Measurements from ENCODE around the gene FOXP4. TPM values are rescaled to one million over a fixed set of nuclear protein-coding genes. Genes with fewer than 3 reads are reported as not detected.

Gene FOXP4
- total and polyA plus RNA-seq, 2 of the 13 experiments (the other 11 are each of a cell fraction or from before 2014, with no cell fraction given): 11.0 to 12.4 TPM

GRCh38 chr6:41519745-41520699 lies 26.2 kb upstream of the FOXP4 start (continued):
- TF ChIP-seq GPBP1L1 (CRISPR knock-in tag; IDR thresholded peaks at IDR 0.05) (no peak), ZNF251 (CRISPR knock-in tag; IDR thresholded peaks at IDR 0.05) (0 out of 2 replicates have a peak, but pooled peaks have one; percentile 62), TSC22D2 (CRISPR knock-in tag; IDR thresholded peaks at IDR 0.05; ENCODE audit: borderline replicate concordance) (0 out of 2 replicates have a peak, but pooled peaks have one; percentile 0), HINFP (CRISPR knock-in tag; IDR thresholded peaks at IDR 0.05; ENCODE audit: low read depth) (peak; percentile 60; the same call in 1 of the 2 replicates), PRDM10 (CRISPR knock-in tag; IDR thresholded peaks at IDR 0.05; ENCODE audit: low read depth) (peak; percentile 82), FOXO4 (CRISPR knock-in tag; conservative IDR thresholded peaks at IDR 0.05) (peak; percentile 92; the same call in 1 of the 2 replicates), GABPA (IDR thresholded peaks at IDR 0.05; ENCODE audit: low read depth, low read length) (no peak), GABPA (CRISPR knock-in tag; IDR thresholded peaks at IDR 0.05; ENCODE audit: low read depth) (peak; percentile 46), ZNF383 (CRISPR knock-in tag; IDR thresholded peaks at IDR 0.05; ENCODE audit: borderline replicate concordance) (peak; percentile 61; the same call in 1 of the 2 replicates), ZNF747 (CRISPR knock-in tag; IDR thresholded peaks at IDR 0.05; ENCODE audit: borderline replicate concordance) (0 out of 2 replicates have a peak, but pooled peaks have one; percentile 63), PBX3 (CRISPR knock-in tag; IDR thresholded peaks at IDR 0.05; ENCODE audit: borderline replicate concordance) (peak; percentile 74; the same call in 1 of the 2 replicates), ZFP82 (CRISPR knock-in tag; IDR thresholded peaks at IDR 0.05; ENCODE audit: borderline replicate concordance) (0 out of 2 replicates have a peak, but pooled peaks have one; percentile 62), ATF7 (IDR thresholded peaks at IDR 0.05) (no peak), ATF7 (CRISPR knock-in tag; IDR thresholded peaks at IDR 0.05) (peak; percentile 46; the same call in 1 of the 2 replicates), ZSCAN20 (CRISPR knock-in tag; IDR thresholded peaks at IDR 0.05; ENCODE audit: borderline replicate concordance) (0 out of 2 replicates have a peak, but pooled peaks have one; percentile 76), ZNF350 (CRISPR knock-in tag; IDR thresholded peaks at IDR 0.05; ENCODE audit: borderline replicate concordance, low read depth) (peak; percentile 85), ZNF740 (CRISPR knock-in tag; IDR thresholded peaks at IDR 0.05) (peak; percentile 69; the same call in 1 of the 2 replicates)

Data from HepG2 (cell line).